Astrocyte of the cerebellum (primary cell): ENCODE data around the gene EID3.
"Not testable (repeated sequence)": the region's sequence is repeated elsewhere in the genome, so short reads cannot be mapped to it uniquely, and the experiment has no call there.

ENCODE experiments used
- DNase-seq: peaks from one replicate; pipeline ENCODE4 v3.0.0-alpha.2; 2011; ENCODE audit warnings: low read depth
- H3K4me3 ChIP-seq: 2 replicates; pipeline ENCODE4 v1.5.1; 2011; ENCODE audit warnings: mild to moderate bottlenecking, low read depth, low read length, moderate library complexity
- in situ Hi-C: cut with HindIII; loops from 2 replicates; pipeline ENCODE4 v1.10.0; 2017; ENCODE audit warnings: low sequenced_read_pairs
- TF ChIP-seq, protein P1 (sequence below): IDR thresholded peaks from 2 replicates; pipeline ENCODE4 v1.5.1; 2012; ENCODE audit warnings: low read length, low read depth, moderate library complexity, mild to moderate bottlenecking; ENCODE audit errors: missing control alignments

Gene EID3

DNA sequence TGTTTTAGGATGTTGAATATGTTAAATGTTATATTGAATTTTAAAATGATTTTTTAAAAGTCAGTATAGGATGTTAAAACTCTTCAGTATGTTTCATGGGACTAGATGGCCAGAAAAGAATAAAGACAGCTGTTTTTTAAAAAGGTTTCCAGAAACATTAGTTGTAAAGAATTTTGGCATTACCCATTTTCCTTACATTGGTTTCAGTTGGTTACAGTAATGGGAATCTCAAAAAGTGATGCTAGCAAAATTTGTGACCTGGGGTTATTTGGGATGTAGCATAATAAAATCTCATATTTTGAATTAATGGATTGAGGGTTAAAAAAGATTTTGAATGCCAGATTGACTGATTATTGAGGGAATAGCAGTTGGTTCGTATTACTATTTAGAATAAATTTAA, 25.3 kb downstream of the EID3 start:
- TF ChIP-seq, protein P1, sequence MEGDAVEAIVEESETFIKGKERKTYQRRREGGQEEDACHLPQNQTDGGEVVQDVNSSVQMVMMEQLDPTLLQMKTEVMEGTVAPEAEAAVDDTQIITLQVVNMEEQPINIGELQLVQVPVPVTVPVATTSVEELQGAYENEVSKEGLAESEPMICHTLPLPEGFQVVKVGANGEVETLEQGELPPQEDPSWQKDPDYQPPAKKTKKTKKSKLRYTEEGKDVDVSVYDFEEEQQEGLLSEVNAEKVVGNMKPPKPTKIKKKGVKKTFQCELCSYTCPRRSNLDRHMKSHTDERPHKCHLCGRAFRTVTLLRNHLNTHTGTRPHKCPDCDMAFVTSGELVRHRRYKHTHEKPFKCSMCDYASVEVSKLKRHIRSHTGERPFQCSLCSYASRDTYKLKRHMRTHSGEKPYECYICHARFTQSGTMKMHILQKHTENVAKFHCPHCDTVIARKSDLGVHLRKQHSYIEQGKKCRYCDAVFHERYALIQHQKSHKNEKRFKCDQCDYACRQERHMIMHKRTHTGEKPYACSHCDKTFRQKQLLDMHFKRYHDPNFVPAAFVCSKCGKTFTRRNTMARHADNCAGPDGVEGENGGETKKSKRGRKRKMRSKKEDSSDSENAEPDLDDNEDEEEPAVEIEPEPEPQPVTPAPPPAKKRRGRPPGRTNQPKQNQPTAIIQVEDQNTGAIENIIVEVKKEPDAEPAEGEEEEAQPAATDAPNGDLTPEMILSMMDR, result no peak
- no peak for DNase-seq
- in situ Hi-C loops, result no loop called here
- H3K4me3 ChIP-seq, result no peak overlapping the region

GRCh38 chr12:104329707-104330532, 26.4 kb downstream of the EID3 start:
- DNase-seq, result no peak
- in situ Hi-C loops, result no loop called here
- TF ChIP-seq, protein P1, result no peak
- no peak overlapping the region for H3K4me3 ChIP-seq

DNA sequence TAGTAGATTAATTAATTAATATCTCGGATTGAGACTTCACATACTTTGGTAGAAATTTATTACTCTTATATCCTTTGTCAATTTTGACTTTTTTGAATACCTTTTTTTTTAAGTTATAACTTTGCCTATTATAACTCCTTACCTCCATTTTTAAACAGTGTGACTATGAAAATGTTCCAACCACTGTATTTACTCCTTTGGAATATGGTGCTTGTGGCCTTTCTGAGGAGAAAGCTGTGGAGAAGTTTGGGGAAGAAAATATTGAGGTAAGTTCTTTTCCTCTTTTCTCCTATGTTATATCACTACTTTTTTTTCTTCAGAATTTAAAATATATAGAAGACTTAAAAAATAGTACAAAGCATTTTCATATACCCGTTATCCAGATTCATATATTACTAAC, 27.8 kb downstream of the EID3 start:
- no peak overlapping the region for H3K4me3 ChIP-seq
- in situ Hi-C loops, result no loop called here
- no peak for DNase-seq
- TF ChIP-seq, protein P1, result no peak

DNA sequence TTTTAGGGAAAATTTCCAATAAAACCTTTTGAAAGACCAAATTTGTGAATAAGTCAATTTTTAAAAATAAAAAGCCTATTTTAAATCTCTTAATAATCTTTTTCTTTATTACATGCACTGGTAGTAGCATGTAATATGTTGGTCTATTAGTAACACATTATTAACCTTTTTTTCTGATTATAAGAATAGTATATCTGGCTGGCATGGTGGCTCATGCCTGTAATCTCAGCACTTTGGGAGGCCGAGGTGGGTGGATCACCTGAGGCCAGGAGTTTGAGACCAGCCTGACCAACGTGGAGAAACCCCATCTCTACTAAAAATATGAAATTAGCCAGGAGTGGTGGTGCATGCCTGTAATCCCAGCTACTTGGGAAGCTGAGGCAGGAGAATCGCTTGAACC, 28.7 kb downstream of the EID3 start:
- in situ Hi-C loops, H3K4me3 ChIP-seq, DNase-seq: not testable (repeated sequence)

GRCh38 chr12:104333692-104334255, 30.2 kb downstream of the EID3 start:
- no peak for DNase-seq
- no peak overlapping the region for H3K4me3 ChIP-seq
- in situ Hi-C loops, result no loop called here
- TF ChIP-seq, protein P1, result no peak

DNA sequence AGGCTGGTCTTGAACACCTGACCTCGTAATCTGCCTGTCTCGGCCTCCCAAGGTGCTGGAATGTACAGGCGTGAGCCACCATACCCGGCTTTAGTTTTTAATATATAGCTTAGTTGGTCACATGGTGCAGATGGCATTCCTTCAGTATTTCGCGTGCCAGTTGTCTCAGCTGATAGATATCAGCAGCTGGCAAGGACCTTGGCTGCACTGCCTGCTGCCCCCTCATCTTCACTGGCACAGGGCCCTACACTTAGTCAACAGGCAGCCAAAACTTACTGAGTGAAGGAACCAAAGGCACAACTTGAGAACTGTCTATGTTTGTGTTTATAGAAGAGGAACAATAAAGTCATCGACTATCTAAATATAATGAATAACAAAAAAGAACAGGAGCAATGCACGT, 31.0 kb downstream of the EID3 start:
- no peak overlapping the region for H3K4me3 ChIP-seq
- in situ Hi-C loops, result no loop called here
- TF ChIP-seq, protein P1, result no peak
- no peak for DNase-seq

GRCh38 chr12:104336115-104336514, 32.6 kb downstream of the EID3 start:
- no peak for DNase-seq
- H3K4me3 ChIP-seq, result no peak overlapping the region
- TF ChIP-seq, protein P1, result no peak
- in situ Hi-C loops, result no loop called here
